Left renal pelvis (tissue), 4 donors: ENCODE measurements around the gene PRDM10. TPM values are rescaled to one million over a fixed set of nuclear protein-coding genes. Genes with fewer than 3 reads are reported as not detected.

Experiments used
- DNase-seq, 4 donors: peaks; one replicate each; pipeline ENCODE4 v3.0.0-alpha.2; 2013; ENCODE audit warnings: low read depth in 4 of 4, low spot score in 3 of 4
- polyA plus RNA-seq, 4 donors: library from polyadenylated mRNA; unstranded; fragments of 120-200 nt; gene quantifications; one replicate each; pipeline ENCODE4 v1.2.1, GENCODE V29; 2013; ENCODE audit not compliant: insufficient read length in 4 of 4

The PRDM10 gene
- polyA plus RNA-seq, 4 donors = 8.5 to 11.8 (median 10.1) TPM

- no peak for DNase-seq
Observed at GRCh38 chr11:129948926-129949466, 53.6 kb downstream of the PRDM10 start.

DNA sequence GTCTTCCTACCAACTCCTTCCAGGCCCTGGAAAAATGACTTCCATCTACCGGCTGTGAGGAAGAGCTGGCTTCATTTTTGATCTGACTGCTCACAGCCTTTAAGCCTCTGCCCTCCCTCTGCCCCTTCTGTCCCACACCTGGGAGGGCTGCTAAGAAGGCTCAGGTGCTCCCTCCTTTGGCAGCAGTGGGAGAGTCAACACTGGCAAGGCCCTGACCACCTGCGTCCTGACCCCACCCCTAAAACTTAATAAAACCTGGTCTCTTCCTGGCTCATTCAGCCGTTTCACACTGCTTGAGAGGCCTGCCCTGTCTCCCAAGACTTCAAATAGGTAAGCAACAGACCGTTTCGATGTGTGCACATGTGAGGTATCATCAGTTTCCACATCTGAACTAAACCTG, 55.2 kb downstream of the PRDM10 start:
- DNase-seq = no peak

DNA sequence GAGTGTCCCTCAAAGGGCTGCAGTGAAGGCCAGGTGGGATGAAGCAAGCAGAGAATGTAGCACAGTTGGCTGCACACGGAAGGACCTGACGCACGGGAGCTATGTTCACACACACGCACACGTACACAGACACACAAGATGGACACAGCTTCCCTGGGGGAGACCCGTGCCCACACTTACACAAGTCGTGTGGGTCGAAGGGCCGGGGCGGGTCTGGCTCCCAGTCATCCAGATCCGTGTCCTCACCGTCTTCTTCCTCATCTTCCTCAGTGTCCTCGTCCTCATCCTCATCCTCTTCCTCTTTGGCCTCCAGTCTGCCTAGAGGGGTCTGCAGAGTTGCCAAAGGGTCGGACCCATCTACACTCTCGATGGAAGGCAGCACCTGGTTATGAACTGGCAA, 55.7 kb downstream of the PRDM10 start:
- DNase-seq = no peak

- no peak for DNase-seq
Observed at GRCh38 chr11:129946256-129946655, 56.4 kb downstream of the PRDM10 start.

DNA sequence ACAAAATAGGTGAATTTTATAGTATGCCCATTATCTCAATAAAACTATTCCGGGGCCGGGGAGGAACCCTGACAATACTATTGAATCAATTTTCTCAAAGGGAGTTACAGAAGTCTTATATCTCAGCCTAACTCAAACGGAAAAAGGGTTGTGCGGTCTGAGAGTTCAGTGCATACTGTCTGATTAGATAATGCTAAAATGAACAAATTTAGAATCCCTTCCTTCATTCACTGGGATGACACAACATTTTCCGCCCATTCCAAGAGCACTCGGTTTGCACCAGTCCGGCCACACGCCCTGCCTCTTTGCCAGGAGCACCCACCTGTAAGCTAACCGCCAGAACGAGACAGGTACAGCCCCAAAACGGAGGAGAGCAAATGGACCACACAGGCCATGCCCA, 57.3 kb downstream of the PRDM10 start:
- DNase-seq = no peak

- no peak for DNase-seq
Observed at GRCh38 chr11:129944696-129945095, 57.9 kb downstream of the PRDM10 start.

DNA sequence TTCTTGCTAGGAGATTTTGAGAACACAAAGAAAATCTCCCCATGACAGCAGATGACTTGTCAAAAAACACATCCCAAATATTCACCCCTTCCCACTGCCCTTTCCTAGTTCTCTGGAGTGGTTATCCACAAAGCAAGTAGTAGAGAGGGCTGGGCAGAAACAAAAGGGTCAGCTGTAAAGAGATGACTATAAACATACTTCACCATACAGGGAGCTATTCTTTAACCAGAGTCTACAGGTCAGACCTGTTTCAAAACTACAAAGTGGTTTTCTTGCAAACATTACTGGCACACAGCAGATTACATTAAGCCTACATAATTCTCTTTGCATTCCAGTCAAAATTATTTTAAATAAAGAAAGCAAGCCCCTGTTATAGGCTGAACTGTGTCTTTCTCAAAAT, 59.6 kb downstream of the PRDM10 start:
- no peak for DNase-seq

DNA sequence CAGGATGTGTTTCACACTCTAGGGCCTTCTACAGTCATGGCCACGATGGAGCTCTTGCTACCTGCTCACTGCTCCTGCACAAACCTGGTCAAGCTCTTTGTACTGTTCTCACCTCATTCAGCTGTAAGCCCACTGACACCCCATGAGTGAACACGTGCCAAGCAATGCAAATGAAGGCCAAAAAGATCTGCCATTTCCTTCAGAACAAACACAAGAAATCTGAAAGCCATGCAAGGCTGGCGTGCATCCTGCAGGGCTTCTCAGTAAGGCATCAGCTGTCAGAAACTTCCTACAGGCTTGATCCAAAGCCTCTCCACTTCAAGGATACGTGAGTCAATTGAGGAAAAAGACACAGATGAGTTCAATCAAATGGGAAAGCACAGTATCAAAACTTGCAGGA, 63.1 kb downstream of the PRDM10 start:
- no peak for DNase-seq

GRCh38 chr11:129938764-129939163, 63.9 kb downstream of the PRDM10 start:
- no peak for DNase-seq

DNA sequence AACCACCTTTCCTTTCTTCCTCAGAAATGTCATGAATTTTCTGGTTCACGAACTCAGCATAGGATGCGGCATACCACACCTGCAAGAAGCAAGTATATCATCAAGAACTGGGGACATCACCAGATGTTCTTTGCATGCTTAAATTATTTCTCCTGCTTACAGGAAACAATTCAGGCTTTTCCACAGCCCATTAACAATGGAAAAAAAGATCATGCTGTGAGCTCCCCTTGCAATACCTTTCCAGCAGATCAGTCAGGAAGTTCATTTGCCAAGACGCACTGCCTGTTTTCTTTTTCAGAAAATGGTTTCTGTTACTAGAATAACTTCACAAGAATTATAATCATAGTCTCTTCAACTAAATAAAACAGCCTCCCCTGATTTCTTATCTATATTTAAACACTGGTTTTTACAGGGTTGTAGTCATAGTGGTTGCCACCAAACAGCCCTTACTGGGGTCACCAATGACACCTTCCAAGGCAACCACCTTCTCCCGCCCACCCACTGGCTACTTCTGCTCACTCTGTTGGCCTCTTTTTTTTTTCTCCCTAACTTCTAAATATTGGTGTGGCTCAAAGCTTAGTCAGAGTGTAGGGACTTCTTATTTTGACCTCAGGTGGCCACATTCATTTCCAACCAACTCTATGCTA, 64.9 kb downstream of the PRDM10 start:
- DNase-seq = no peak

DNA sequence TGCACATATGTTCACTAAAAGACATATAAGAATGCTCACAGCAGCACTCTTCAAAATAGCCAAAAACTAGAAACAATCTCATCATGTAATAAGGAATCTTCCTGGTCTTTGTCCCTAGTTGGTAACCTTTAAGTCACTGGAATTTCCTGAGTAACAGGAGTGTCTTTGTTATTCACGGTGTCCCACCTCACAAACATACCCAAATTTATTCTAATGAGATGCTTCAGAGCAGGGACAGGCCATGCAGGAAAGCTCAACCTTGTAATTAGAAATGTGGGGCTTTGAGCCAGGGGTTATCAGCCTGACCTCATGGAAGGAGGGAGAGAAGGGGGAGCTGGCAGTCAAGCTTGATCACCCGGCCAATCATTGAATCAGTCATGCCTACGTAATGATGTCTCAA, 66.9 kb downstream of the PRDM10 start:
- DNase-seq = no peak

- DNase-seq = no peak
Observed at GRCh38 chr11:129933891-129934290, 68.7 kb downstream of the PRDM10 start.

- no peak for DNase-seq
Observed at GRCh38 chr11:129933262-129933661, 69.4 kb downstream of the PRDM10 start.

GRCh38 chr11:129932381-129933067, 70.1 kb downstream of the PRDM10 start:
- DNase-seq = no peak

DNA sequence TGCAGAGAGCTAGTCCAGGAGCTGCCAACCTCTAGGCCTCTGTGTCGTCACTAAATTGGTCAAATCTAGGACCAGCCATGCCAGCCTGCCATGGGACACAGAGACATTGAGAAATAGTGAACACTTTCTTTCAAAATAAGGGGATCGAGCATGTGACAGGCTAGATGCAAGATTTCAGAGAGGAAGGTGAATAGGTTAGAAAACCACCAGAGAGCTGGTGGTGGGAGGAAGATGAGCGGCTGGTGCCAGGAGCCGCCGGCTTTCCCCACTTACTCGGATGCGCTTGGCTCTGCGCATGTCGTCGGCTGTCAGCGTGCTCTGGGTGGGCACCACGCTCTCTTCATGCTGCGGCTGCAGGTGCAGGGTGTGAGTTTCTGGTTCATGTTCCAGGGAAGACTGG, 71.9 kb downstream of the PRDM10 start:
- DNase-seq = no peak

- no peak for DNase-seq
Observed at GRCh38 chr11:129930296-129930695, 72.3 kb downstream of the PRDM10 start.

- no peak for DNase-seq
Observed at GRCh38 chr11:129929721-129930120, 72.9 kb downstream of the PRDM10 start.

DNA sequence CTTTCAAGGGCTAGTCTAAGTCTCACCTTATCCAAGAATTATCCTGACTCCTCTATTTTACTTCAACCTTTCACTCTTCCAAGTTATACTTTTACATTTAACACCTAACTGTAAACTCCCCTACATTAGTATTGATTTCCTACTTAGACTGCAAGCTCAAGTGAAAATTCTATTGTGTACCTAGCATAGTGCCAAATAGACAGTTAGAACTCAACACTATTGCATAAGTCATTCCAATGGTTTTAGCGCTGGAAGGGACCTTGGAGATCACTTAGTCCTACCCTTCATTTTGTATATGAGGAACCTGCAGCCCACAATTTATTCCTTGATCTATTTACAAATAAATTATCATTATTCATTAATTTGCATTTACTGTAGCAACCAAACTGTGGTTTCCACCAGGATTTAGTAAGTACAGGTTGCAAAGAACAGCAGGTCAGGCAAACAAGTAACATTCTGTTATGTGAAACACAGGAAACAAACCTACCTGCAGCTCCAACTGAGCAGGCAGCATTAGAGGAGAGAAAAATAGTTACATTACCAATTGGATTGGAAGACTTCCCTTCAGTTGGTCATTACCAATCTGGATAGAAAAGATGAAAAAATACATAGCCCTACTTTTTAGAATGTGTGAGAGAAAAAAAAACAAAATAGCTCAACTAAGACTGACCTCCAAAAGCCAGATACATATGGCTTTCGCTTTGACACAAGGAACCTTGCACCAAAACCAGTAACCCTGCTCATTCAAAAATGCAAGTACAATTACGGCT, 73.5 kb downstream of the PRDM10 start:
- no peak for DNase-seq

DNA sequence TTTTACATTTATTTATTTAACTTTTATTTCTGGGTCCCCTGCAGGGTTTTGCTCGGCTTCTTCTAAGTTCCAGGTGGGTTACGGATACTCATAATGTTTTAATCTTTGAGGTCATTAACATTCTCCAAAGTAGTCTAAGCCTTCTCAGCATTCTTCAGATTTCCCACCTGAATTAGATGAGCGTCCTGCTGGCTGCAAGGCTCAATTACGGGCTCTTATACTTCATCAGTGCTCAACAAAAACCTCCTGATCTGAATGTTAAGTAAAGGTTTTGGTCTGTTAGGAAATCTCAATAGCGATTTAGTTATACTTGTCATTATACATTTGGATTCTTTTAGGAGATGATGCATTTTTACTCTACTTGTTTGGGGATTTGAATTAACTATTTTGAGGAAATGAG, 80.0 kb downstream of the PRDM10 start:
- DNase-seq = no peak

DNA sequence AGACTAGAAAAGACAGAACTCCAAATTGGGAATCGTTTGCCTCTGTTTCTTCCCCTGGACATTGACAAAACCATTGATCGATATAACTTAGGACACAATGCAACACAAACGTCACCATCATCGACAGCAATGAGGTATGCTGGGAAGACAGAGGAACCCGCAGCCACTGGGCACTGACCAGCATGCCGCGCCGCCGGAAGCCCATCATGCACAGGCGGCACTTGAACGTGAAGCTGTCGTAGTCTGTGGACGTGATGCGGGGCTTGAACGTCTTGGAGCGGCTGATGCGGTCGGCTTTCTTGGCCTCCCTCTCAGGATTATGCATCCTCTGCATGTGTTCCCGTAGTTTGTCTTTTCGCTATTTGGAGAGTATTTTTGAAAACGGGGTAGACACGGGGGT, 84.3 kb downstream of the PRDM10 start:
- DNase-seq = no peak

DNA sequence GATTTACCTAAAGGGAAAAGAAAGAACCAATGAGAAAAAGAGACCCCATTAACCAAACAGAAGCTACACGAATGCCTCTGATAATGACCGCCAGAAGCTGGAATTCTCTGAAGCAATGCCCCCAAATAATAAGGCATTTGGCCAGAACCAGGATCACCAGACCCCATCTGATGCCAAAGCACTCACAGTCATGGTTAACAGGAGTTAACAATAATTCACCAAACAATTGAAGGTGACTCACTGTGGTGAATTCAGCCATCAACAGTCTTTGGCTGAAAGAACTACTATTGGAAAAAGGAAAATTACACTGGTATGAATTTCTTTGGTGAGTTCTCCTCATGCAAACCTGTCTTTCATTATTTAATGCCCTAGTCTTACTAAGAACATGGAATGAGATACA, 85.4 kb downstream of the PRDM10 start:
- no peak for DNase-seq

GRCh38 chr11:129911298-129911697, 91.3 kb downstream of the PRDM10 start:
- no peak for DNase-seq
